ENCODE measurements around the gene ICAM1. TPM values are rescaled to one million over a fixed set of nuclear protein-coding genes. Genes with fewer than 3 reads are reported as not detected.

Gene ICAM1
- polyA plus RNA-seq, 1 donor (not counting 4 experiments of a cell fraction or from before 2014, with no cell fraction given): 0.30 TPM

DNA sequence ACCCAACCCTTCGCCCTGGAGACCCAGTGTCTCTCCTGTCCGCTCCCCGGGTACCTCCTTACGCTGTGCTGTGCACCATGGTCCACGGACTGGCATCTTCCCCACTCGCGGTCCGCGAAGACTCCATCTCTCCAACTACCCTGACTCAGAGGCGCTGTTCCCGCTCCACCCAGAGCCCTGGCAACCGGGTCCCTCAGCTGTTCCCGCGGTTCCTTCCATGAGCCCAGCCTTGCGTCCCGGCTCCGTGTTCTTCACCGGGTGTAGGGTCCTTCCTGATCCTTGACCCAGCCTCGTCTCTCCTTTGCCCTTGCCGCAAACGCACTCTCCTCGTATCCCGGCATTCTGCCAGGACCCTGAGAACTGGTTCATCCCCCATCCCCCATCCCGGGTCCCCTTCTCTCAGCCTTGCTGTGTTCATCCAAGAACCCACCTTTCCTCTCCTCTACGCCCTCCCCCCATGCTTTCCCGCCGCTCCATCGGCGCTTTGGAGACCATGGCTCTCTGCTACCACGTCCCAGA, 19.5 kb downstream of the ICAM1 start:
- no peak for FAIRE-seq
- H3K27me3 ChIP-seq (ENCODE audit: control insufficient read depth, extremely low read depth, insufficient read depth, low read length): peaks cover 75% of the 10 kb centered on the region
- peaks cover 40% of the 10 kb centered on the region for H3K4me1 ChIP-seq (ENCODE audit: control insufficient read depth, extremely low read depth, insufficient read depth, low read length)

DNA sequence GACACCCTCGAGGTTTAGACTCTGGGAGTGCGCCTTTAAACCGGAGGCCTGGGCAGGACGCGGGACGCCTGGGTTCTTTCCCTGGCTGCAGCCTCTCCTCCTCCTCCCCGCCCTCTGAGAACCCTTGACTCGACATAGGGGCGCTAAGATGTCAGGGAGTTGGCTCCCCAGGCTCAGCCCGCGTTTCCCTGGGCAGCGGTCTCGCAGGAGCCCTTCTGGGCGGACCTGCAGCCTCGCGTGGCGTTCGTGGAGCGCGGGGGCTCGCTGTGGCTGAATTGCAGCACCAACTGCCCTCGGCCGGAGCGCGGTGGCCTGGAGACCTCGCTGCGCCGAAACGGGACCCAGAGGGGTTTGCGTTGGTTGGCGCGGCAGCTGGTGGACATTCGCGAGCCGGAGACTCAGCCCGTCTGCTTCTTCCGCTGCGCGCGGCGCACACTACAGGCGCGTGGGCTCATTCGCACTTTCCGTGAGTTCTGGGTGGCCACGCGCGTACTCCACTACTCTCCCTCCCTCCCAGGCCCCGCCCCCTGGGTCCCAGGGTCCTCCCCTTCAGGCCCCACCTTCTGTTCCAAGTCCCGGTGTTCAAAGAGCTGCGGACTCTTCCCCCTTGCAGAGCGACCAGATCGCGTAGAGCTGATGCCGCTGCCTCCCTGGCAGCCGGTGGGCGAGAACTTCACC, 20.1 kb downstream of the ICAM1 start:
- Histone ChIP-seq H2AFZ (ENCODE audit: control insufficient read depth, low read length) (peak overlapping the region; percentile 56), H3K27me3 (ENCODE audit: control insufficient read depth, extremely low read depth, insufficient read depth, low read length) (peaks cover 81% of the 10 kb centered on the region), H4K20me1 (ENCODE audit: control insufficient read depth, extremely low read depth, insufficient read depth, low read length) (no peaks in the 10 kb centered on the region), H3K9me3 (ENCODE audit: control insufficient read depth, low read depth, low read length) (no peaks in the 10 kb centered on the region), H3K36me3 (ENCODE audit: control insufficient read depth in 2 of 2, extremely low read depth in 1 of 2, insufficient read depth in 2 of 2, low read length in 2 of 2) (no peaks in the 10 kb centered on the region), H3K4me2 (ENCODE audit: control insufficient read depth, extremely low read depth, insufficient read depth, low read depth, low read length) (peak overlapping the region; percentile 90), H3K9me1 (ENCODE audit: control insufficient read depth, extremely low read depth, insufficient read depth, low read length) (no peaks in the 10 kb centered on the region), H3K9ac (ENCODE audit: control insufficient read depth, extremely low read depth, insufficient read depth, low read length) (peak overlapping the region; percentile 28), H3K4me3 (ENCODE audit: control insufficient read depth in 2 of 3, extremely low read depth in 1 of 3, insufficient read depth in 2 of 3, low read depth in 1 of 3, low read length in 3 of 3) (peak overlapping the region; percentile 31 to 66 (median 57)), H3K27ac (ENCODE audit: control insufficient read depth, insufficient read depth, low read length) (no peak overlapping the region), H3K4me1 (ENCODE audit: control insufficient read depth, extremely low read depth, insufficient read depth, low read length) (peaks cover 34% of the 10 kb centered on the region), H3K79me2 (ENCODE audit: control insufficient read depth, insufficient read depth, low read length) (no peaks in the 10 kb centered on the region)
- no peak for DNase-seq (ENCODE audit: low read depth, low spot score)
- dilution Hi-C loops (cut with MboI; ENCODE audit: extremely low pct_ligation_motif_present, low sequenced_read_pairs): no loop called here
- no peak for FAIRE-seq
- TF ChIP-seq, protein P1, sequence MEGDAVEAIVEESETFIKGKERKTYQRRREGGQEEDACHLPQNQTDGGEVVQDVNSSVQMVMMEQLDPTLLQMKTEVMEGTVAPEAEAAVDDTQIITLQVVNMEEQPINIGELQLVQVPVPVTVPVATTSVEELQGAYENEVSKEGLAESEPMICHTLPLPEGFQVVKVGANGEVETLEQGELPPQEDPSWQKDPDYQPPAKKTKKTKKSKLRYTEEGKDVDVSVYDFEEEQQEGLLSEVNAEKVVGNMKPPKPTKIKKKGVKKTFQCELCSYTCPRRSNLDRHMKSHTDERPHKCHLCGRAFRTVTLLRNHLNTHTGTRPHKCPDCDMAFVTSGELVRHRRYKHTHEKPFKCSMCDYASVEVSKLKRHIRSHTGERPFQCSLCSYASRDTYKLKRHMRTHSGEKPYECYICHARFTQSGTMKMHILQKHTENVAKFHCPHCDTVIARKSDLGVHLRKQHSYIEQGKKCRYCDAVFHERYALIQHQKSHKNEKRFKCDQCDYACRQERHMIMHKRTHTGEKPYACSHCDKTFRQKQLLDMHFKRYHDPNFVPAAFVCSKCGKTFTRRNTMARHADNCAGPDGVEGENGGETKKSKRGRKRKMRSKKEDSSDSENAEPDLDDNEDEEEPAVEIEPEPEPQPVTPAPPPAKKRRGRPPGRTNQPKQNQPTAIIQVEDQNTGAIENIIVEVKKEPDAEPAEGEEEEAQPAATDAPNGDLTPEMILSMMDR (optimal IDR thresholded peaks at IDR 0.05 in 1 of 3, IDR thresholded peaks at IDR 0.05 in 1 of 3, conservative IDR thresholded peaks at IDR 0.05 in 1 of 3; ENCODE audit: extremely low read depth in 1 of 3, insufficient read depth in 2 of 3, low read length in 3 of 3): no peak
- no peak for TF ChIP-seq EZH2 (IDR thresholded peaks at IDR 0.05; ENCODE audit: low read length)

More for the DNA sequence above, 19.5 kb downstream of the ICAM1 start:
- dilution Hi-C loops (cut with MboI; ENCODE audit: extremely low pct_ligation_motif_present, low sequenced_read_pairs): no loop called here
- no peak overlapping the region for H3K27ac ChIP-seq (ENCODE audit: control insufficient read depth, insufficient read depth, low read length)
- no peaks in the 10 kb centered on the region for H3K36me3 ChIP-seq (ENCODE audit: control insufficient read depth in 2 of 2, extremely low read depth in 1 of 2, insufficient read depth in 2 of 2, low read length in 2 of 2)
- H3K9me1 ChIP-seq (ENCODE audit: control insufficient read depth, extremely low read depth, insufficient read depth, low read length): no peaks in the 10 kb centered on the region
- H4K20me1 ChIP-seq (ENCODE audit: control insufficient read depth, extremely low read depth, insufficient read depth, low read length): no peaks in the 10 kb centered on the region
- no peaks in the 10 kb centered on the region for H3K9me3 ChIP-seq (ENCODE audit: control insufficient read depth, low read depth, low read length)
- H3K4me3 ChIP-seq (ENCODE audit: control insufficient read depth in 2 of 3, extremely low read depth in 1 of 3, insufficient read depth in 2 of 3, low read depth in 1 of 3, low read length in 3 of 3): peak overlapping the region; percentile 27 to 66 (median 57)
- H3K9ac ChIP-seq (ENCODE audit: control insufficient read depth, extremely low read depth, insufficient read depth, low read length): no peak overlapping the region
- peak overlapping the region; percentile 90 for H3K4me2 ChIP-seq (ENCODE audit: control insufficient read depth, extremely low read depth, insufficient read depth, low read depth, low read length)
- H3K79me2 ChIP-seq (ENCODE audit: control insufficient read depth, insufficient read depth, low read length): no peaks in the 10 kb centered on the region
- peak overlapping the region; percentile 43 for H2AFZ ChIP-seq (ENCODE audit: control insufficient read depth, low read length)
- peak; percentile 61 for TF ChIP-seq EZH2 (IDR thresholded peaks at IDR 0.05; ENCODE audit: low read length)
- TF ChIP-seq, protein P1 (optimal IDR thresholded peaks at IDR 0.05 in 1 of 3, IDR thresholded peaks at IDR 0.05 in 1 of 3, conservative IDR thresholded peaks at IDR 0.05 in 1 of 3; ENCODE audit: extremely low read depth in 1 of 3, insufficient read depth in 2 of 3, low read length in 3 of 3): no peak
- DNase-seq (ENCODE audit: low read depth, low spot score): no peak
